Measurements from ENCODE around the gene OR8B4.
"Not testable (repeated sequence)": the region's sequence is repeated elsewhere in the genome, so short reads cannot be mapped to it uniquely, and the experiment has no call there.

OR8B4 gene

GRCh38 chr11:124405581-124405980 lies 19.1 kb downstream of the OR8B4 start:
- DNase-seq (ENCODE audit: low read depth) = no peak

GRCh38 chr11:124403186-124403585 lies 21.5 kb downstream of the OR8B4 start:
- DNase-seq (ENCODE audit: low read depth) = not testable (repeated sequence)

- DNase-seq (ENCODE audit: low read depth) = peak; percentile 58
These were observed 22.2 kb downstream of the OR8B4 start for GRCh38 chr11:124402326-124402922.

- no peak for DNase-seq (ENCODE audit: low read depth)
These were observed 25.7 kb downstream of the OR8B4 start, which contains the start of gene OR8B3 for GRCh38 chr11:124398924-124399323. Gene OR8B3, minus strand, starts transcription at chr11:124399024. Its CDS starts 1,673 bp downstream, at chr11:124397351.

GRCh38 chr11:124396847-124397246 lies 27.8 kb downstream of the OR8B4 start:
- not testable (repeated sequence) for DNase-seq (ENCODE audit: low read depth)

GRCh38 chr11:124394408-124394807 lies 30.3 kb downstream of the OR8B4 start:
- no peak for DNase-seq (ENCODE audit: low read depth)

- DNase-seq (ENCODE audit: low read depth) = no peak
These were observed 40.3 kb downstream of the OR8B4 start, which contains the start of gene OR8B2 for GRCh38 chr11:124384399-124384798. Gene OR8B2, minus strand, starts transcription at chr11:124384499. Its CDS starts 1,156 bp downstream, at chr11:124383343.

GRCh38 chr11:124382857-124383256 lies 41.8 kb downstream of the OR8B4 start:
- DNase-seq (ENCODE audit: low read depth) = not testable (repeated sequence)

GRCh38 chr11:124380585-124380984 lies 44.1 kb downstream of the OR8B4 start:
- DNase-seq (ENCODE audit: low read depth) = no peak

GRCh38 chr11:124376280-124376679 lies 48.4 kb downstream of the OR8B4 start:
- no peak for DNase-seq (ENCODE audit: low read depth)

Data from GM04504 (cell line).